Ovary (tissue), 3 donors: ENCODE measurements around the gene ARG2.

Experiments used
- CTCF ChIP-seq, 3 donors: fragments of 450-650 bp in 2 of 3; fragments of 200-600 bp in 1 of 3; IDR thresholded peaks; one replicate each; pipeline versions ENCODE4 v1.5.1 to v1.8.0; 2016 to 2022; ENCODE audit warnings: antibody characterized with exemption in 3 of 3, mild to moderate bottlenecking in 1 of 3
- EP300 ChIP-seq: sonication (generic); formaldehyde crosslinking; IDR thresholded peaks from one replicate; pipeline ENCODE4 v1.6.1; 2017; ENCODE audit warnings: antibody characterized with exemption
- POLR2A ChIP-seq: fragments of 450-650 bp; IDR thresholded peaks from one replicate; pipeline ENCODE4 v1.6.1; 2017; ENCODE audit warnings: antibody characterized with exemption, mild to moderate bottlenecking, moderate library complexity
- donor health status: DM: no; HTN: no; CAD: no.

DNA sequence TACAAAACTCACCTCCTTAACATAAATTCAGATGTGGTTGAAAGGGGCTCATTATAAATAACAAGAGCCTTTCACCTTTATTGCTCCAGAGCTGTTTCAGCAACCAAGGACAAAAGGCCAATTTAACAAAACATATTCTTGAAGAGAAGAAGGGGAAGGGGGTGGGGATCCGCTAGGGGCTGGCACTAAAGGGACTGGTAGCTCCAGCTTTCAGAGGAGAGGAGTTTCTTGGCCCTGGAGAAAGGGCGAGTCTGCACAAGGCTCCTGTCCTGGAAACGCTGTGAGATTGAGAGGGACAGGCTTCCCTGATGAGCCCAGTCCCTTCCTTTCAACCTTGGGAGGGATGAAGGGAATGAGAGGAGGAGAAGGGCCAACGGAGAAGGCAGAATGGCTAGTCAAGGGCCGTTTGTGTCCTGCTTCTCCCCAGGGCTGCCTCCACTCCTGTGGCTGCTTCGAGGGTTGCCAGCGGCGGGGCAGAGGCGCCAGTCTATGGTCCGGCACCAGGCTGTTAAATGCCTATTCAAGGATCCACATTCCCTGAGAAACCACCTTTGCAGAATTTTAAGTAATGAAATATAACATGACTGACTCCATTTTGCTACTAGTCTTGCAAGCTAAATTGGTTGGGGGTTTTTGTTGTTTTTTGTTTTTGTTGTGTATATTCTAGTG, 9.9 kb upstream of the ARG2 start:
- no peak for TF ChIP-seq EP300
- TF ChIP-seq CTCF (IDR thresholded peaks at IDR 0.05), result no peak
- TF ChIP-seq POLR2A, result no peak
